H1 (cell line): ENCODE data around the gene ZIC1. TPM values are rescaled to one million over a fixed set of nuclear protein-coding genes. Genes with fewer than 3 reads are reported as not detected.

Experiments used
- ASH2L ChIP-seq: fragments of 200-600, 300-600 bp; sonication (generic); IDR thresholded peaks from one replicate; pipeline ENCODE4 v1.7.1; 2017; ENCODE audit warnings: low read length
- ATF3 ChIP-seq: IDR thresholded peaks from 2 replicates; pipeline ENCODE4 v1.6.1; 2011; ENCODE audit warnings: low read depth, mild to moderate bottlenecking, low read length; ENCODE audit not compliant: insufficient read depth
- CBX8 ChIP-seq: fragments of 300-800, 300-1000 bp; sonication (generic); IDR thresholded peaks from 2 replicates; pipeline ENCODE4 v1.7.1; 2016; ENCODE audit warnings: low read depth, low read length, borderline replicate concordance
- CEBPB ChIP-seq: IDR thresholded peaks from 2 replicates; pipeline ENCODE4 v1.6.1; 2012; ENCODE audit warnings: low read depth, low read length
- CHD1 ChIP-seq: IDR thresholded peaks from 2 replicates; pipeline ENCODE4 v1.6.1; 2012; ENCODE audit warnings: low read depth, low read length, improper control_type of control experiment
- CHD2 ChIP-seq: IDR thresholded peaks from 2 replicates; pipeline ENCODE4 v1.6.1; 2012; ENCODE audit warnings: low read length, improper control_type of control experiment
- EGR1 ChIP-seq: IDR thresholded peaks from 2 replicates; pipeline ENCODE4 v1.6.1; 2011; ENCODE audit warnings: low read depth, low read length, borderline replicate concordance
- EZH2 ChIP-seq: fragments of 200-600 bp; sonication (generic); IDR thresholded peaks from 2 replicates; pipeline ENCODE4 v1.7.1; 2012; ENCODE audit warnings: low read depth, mild to moderate bottlenecking, moderate library complexity, low read length, inconsistent platforms; ENCODE audit not compliant: severe bottlenecking
- FOSL1 ChIP-seq: IDR thresholded peaks from 2 replicates; pipeline ENCODE4 v1.6.1; 2011; ENCODE audit warnings: mild to moderate bottlenecking, low read depth, low read length, moderate library complexity; ENCODE audit not compliant: insufficient read depth
- JUN ChIP-seq: IDR thresholded peaks from 2 replicates; pipeline ENCODE4 v1.6.1; 2011; ENCODE audit warnings: low read depth, mild to moderate bottlenecking, improper control_type of control experiment, low read length
- KDM1A ChIP-seq: fragments of 200-600, 300-600 bp; sonication (generic); IDR thresholded peaks from 2 replicates; pipeline ENCODE4 v1.7.1; 2016; ENCODE audit warnings: mild to moderate bottlenecking, low read length, borderline replicate concordance
- KDM4A ChIP-seq: IDR thresholded peaks from one replicate; pipeline ENCODE4 v1.7.1; 2012; ENCODE audit warnings: low read depth, mild to moderate bottlenecking, moderate library complexity, low read length, inconsistent platforms; ENCODE audit not compliant: severe bottlenecking
- KDM5A ChIP-seq: fragments of 200-600 bp; IDR thresholded peaks from 2 replicates; pipeline ENCODE4 v1.7.1; 2012; ENCODE audit warnings: mild to moderate bottlenecking, low read length, inconsistent platforms, mixed read lengths
- NRF1 ChIP-seq: IDR thresholded peaks from 2 replicates; pipeline ENCODE4 v1.6.1; 2011; ENCODE audit warnings: mild to moderate bottlenecking, low read depth, low read length, improper control_type of control experiment
- POLR2AphosphoS5 ChIP-seq: IDR thresholded peaks from 2 replicates; pipeline ENCODE4 v1.6.1; 2011; ENCODE audit warnings: low read depth, low read length
- RBBP5 ChIP-seq: IDR thresholded peaks from 2 replicates; pipeline ENCODE4 v1.7.1; 2012; ENCODE audit warnings: low read depth, mild to moderate bottlenecking, inconsistent platforms, low read length, moderate library complexity, borderline replicate concordance
- RFX5 ChIP-seq: IDR thresholded peaks from 2 replicates; pipeline ENCODE4 v1.6.1; 2011; ENCODE audit warnings: low read depth, low read length, improper control_type of control experiment, borderline replicate concordance
- SIRT6 ChIP-seq: IDR thresholded peaks from one replicate; pipeline ENCODE4 v1.7.1; 2012; ENCODE audit warnings: low read length, inconsistent platforms
- SP4 ChIP-seq: IDR thresholded peaks from 2 replicates; pipeline ENCODE4 v1.6.1; 2012; ENCODE audit warnings: low read length, inconsistent platforms
- TAF1 ChIP-seq: IDR thresholded peaks from 2 replicates; pipeline ENCODE4 v1.6.1; 2011; ENCODE audit warnings: mild to moderate bottlenecking, low read depth, low read length
- TAF7 ChIP-seq: optimal IDR thresholded peaks from 2 replicates; pipeline ENCODE3; 2011; ENCODE audit warnings: low read depth, mild to moderate bottlenecking, inconsistent platforms, low read length, moderate library complexity, borderline replicate concordance
- polyA plus RNA-seq, 7 experiments: library from polyadenylated mRNA; depleted of rRNA in 3 of 7; stranded (reverse) in 5 of 7; unstranded in 2 of 7; fragments of >200 nt in 5 of 7; fragments of 200-250 nt in 2 of 7; gene quantifications; 1 replicate in 5 of 7; 2 replicates in 1 of 7; 4 replicates in 1 of 7; pipeline versions ENCODE4 v1.2.1 to v1.2.3, GENCODE V29; 2011 to 2013; ENCODE audit warnings: missing spikeins in 2 of 7, mixed read lengths in 2 of 7
- total RNA-seq: library from RNA; stranded (reverse); fragmentation: NEBNext Ultra II Directional; extraction: Animal tissue kit (Norgen Biotek cat#: 25700); gene quantifications from 2 replicates; pipeline ENCODE4 v1.2.1, GENCODE V29; 2021
- TF ChIP-seq, protein P1 (sequence below): IDR thresholded peaks from 2 replicates; pipeline ENCODE4 v1.6.1; 2012; ENCODE audit warnings: inconsistent platforms

ZIC1 gene
- total and polyA plus RNA-seq, 2 of the 8 experiments (the other 6 are each of a cell fraction or from before 2014, with no cell fraction given) = 0.80 to 2.2 TPM

GRCh38 chr3:147418808-147419701 is 9.9 kb downstream of the ZIC1 start (continued):
- TF ChIP-seq JUN (no peak), ATF3 (no peak), TAF1 (no peak), SP4 (no peak; the same call in 1 of the 2 replicates), RFX5 (no peak), NRF1 (peak; percentile 62), CBX8 (no peak), ASH2L (peak; percentile 47), KDM4A (peak; percentile 58), CHD1 (0 out of 2 replicates have a peak, but pooled peaks have one; percentile 30), RBBP5 (peak; percentile 62; the same call in 1 of the 2 replicates), TAF7 (no peak), KDM5A (no peak), KDM1A (no peak), EZH2 (no peak), FOSL1 (no peak), EGR1 (no peak; the same call in 1 of the 2 replicates), SIRT6 (no peak), CEBPB (no peak), CHD2 (no peak), POLR2AphosphoS5 (no peak)
- TF ChIP-seq, protein P1, sequence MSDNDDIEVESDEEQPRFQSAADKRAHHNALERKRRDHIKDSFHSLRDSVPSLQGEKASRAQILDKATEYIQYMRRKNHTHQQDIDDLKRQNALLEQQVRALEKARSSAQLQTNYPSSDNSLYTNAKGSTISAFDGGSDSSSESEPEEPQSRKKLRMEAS = peak; percentile 94
